SK-N-SH (cell line): ENCODE data around the gene HDAC4. TPM values are rescaled to one million over a fixed set of nuclear protein-coding genes. Genes with fewer than 3 reads are reported as not detected.

Experiments
- CTCF ChIA-PET: fragments of 300-600, 350-600 bp; formaldehyde crosslinking; extraction: SDS; loops from one replicate; lab custom pipeline; 2021; lab: Yijun Ruan, JAX
- POLR2A ChIA-PET: fragments of 350-600 bp; sonication (Branson Sonifier 250); formaldehyde crosslinking; extraction: SDS; loops from one replicate; lab custom pipeline; 2020; ENCODE audit warnings: antibody characterized with exemption, inconsistent platforms; lab: Yijun Ruan, JAX
- DNase-seq: peaks from one replicate; pipeline ENCODE4 v3.0.0; 2012
- H2AFZ ChIP-seq: fragments of 200-600 bp; sonication (generic); 2 replicates; pipeline ENCODE4 v1.8.1; 2016; ENCODE audit warnings: antibody characterized with exemption, mild to moderate bottlenecking, low read depth
- H3F3A ChIP-seq: fragments of 200-600 bp; sonication (generic); replicated peaks from 2 replicates; pipeline ENCODE3; 2016; ENCODE audit warnings: antibody characterized with exemption, mild to moderate bottlenecking; ENCODE audit not compliant: insufficient read depth
- H3K27ac ChIP-seq, 2 experiments: fragments of 200-500 bp in 1 of 2; fragments of 200-600 bp in 1 of 2; sonication (Bioruptor generic) in 1 of 2; sonication (generic), shearing (Covaris generic) in 1 of 2; 2 replicates each; pipeline versions ENCODE4 v1.5.1 to v1.6.1; 2014 to 2016; ENCODE audit warnings: low read depth in 2 of 2, inconsistent platforms in 1 of 2, low read length in 1 of 2, mild to moderate bottlenecking in 1 of 2, mixed read lengths in 1 of 2
- H3K27me3 ChIP-seq: fragments of 200-600 bp; sonication (generic), shearing (Covaris generic); 2 replicates; pipeline ENCODE4 v1.6.1; 2016; ENCODE audit warnings: mixed run types; ENCODE audit not compliant: insufficient read depth
- H3K36me3 ChIP-seq, 2 experiments: fragments of 200-500 bp in 1 of 2; fragments of 200-600 bp in 1 of 2; sonication (Bioruptor generic) in 1 of 2; sonication (generic) in 1 of 2; replicated peaks in 1 of 2; 2 replicates each; pipeline versions ENCODE3 to v1.5.1; 2014 to 2016; ENCODE audit warnings: low read length in 1 of 2, mild to moderate bottlenecking in 1 of 2; ENCODE audit not compliant: insufficient read depth in 2 of 2, control insufficient read depth in 1 of 2
- H3K4me1 ChIP-seq, 2 experiments: fragments of 200-500 bp in 1 of 2; fragments of 200-600 bp in 1 of 2; sonication (Bioruptor generic) in 1 of 2; sonication (generic), shearing (Covaris generic) in 1 of 2; 2 replicates each; pipeline versions ENCODE4 v1.5.1 to v1.6.1; 2014 to 2016; ENCODE audit warnings: low read depth in 1 of 2, low read length in 1 of 2, mixed run types in 1 of 2; ENCODE audit not compliant: insufficient read depth in 2 of 2, control insufficient read depth in 1 of 2
- H3K4me2 ChIP-seq: fragments of 200-600 bp; sonication (generic), shearing (Covaris generic); 2 replicates; pipeline ENCODE4 v1.6.1; 2017; ENCODE audit warnings: mixed run types
- H3K4me3 ChIP-seq, 2 experiments: fragments of 200-500 bp in 1 of 2; fragments of 200-600 bp in 1 of 2; sonication (Bioruptor generic) in 1 of 2; sonication (generic), shearing (Covaris generic) in 1 of 2; 2 replicates each; pipeline versions ENCODE4 v1.5.1 to v1.8.1; 2014 to 2016; ENCODE audit warnings: low read depth in 2 of 2, inconsistent platforms in 1 of 2, low read length in 1 of 2, mild to moderate bottlenecking in 1 of 2, mixed read lengths in 1 of 2, moderate library complexity in 1 of 2
- H3K79me2 ChIP-seq: fragments of 200-600 bp; sonication (generic); 2 replicates; pipeline ENCODE4 v1.8.1; 2017; ENCODE audit warnings: mild to moderate bottlenecking; ENCODE audit not compliant: insufficient read depth
- H3K9ac ChIP-seq: fragments of 200-600 bp; sonication (generic); 2 replicates; pipeline ENCODE4 v1.6.1; 2017; ENCODE audit warnings: mixed run types
- H3K9me2 ChIP-seq: fragments of 200-600 bp; sonication (generic); 2 replicates; pipeline ENCODE4 v1.6.1; 2017; ENCODE audit warnings: mixed run types
- H3K9me3 ChIP-seq: fragments of 200-600 bp; sonication (generic); 2 replicates; pipeline ENCODE4 v1.6.1; 2017; ENCODE audit warnings: mixed run types, mild to moderate bottlenecking, moderate library complexity
- H4K20me1 ChIP-seq: fragments of 200-600 bp; sonication (generic); 2 replicates; pipeline ENCODE4 v1.6.1; 2017; ENCODE audit warnings: mild to moderate bottlenecking, mixed run types; ENCODE audit not compliant: insufficient read depth
- CHD2 ChIP-seq: fragments of 150-350 bp; IDR thresholded peaks from 2 replicates; pipeline ENCODE4 v1.6.1; 2018; ENCODE audit warnings: low read length; ENCODE audit not compliant: partially characterized antibody
- EZH2phosphoT487 ChIP-seq: fragments of 200-600 bp; sonication (generic); IDR thresholded peaks from 2 replicates; pipeline ENCODE4 v1.6.1; 2017; ENCODE audit warnings: low read depth, mixed run types, mild to moderate bottlenecking, antibody characterized with exemption, moderate library complexity, borderline replicate concordance
- FOSL2 ChIP-seq: IDR thresholded peaks from 2 replicates; pipeline ENCODE4 v1.4.0; 2012; ENCODE audit warnings: low read depth, mild to moderate bottlenecking, moderate library complexity, borderline replicate concordance
- FOXJ3 ChIP-seq: sonication (generic); formaldehyde crosslinking; IDR thresholded peaks from 2 replicates; pipeline ENCODE4 v1.5.1; 2020; ENCODE audit warnings: mild to moderate bottlenecking, missing genetic modification reagents
- GATA2 ChIP-seq: sonication (generic); formaldehyde crosslinking; IDR thresholded peaks from 2 replicates; pipeline ENCODE4 v1.5.0; 2020; ENCODE audit warnings: mild to moderate bottlenecking, missing genetic modification reagents
- IRF3 ChIP-seq: fragments of 150-350 bp; IDR thresholded peaks from 2 replicates; pipeline ENCODE4 v1.6.1; 2016; ENCODE audit warnings: mild to moderate bottlenecking, low read depth, low read length
- JUND ChIP-seq: IDR thresholded peaks from 2 replicates; pipeline ENCODE4 v1.4.0; 2012
- MAX ChIP-seq: IDR thresholded peaks from 2 replicates; pipeline ENCODE4 v1.4.0; 2012; ENCODE audit warnings: low read depth
- NFIC ChIP-seq: IDR thresholded peaks from 2 replicates; pipeline ENCODE4 v1.4.0; 2012; ENCODE audit warnings: borderline replicate concordance
- NRF1 ChIP-seq: IDR thresholded peaks from 2 replicates; pipeline ENCODE4 v1.6.1; 2012; ENCODE audit warnings: low read depth, mild to moderate bottlenecking, low read length
- PBX3 ChIP-seq: IDR thresholded peaks from 2 replicates; pipeline ENCODE4; 2012
- RAD21 ChIP-seq: IDR thresholded peaks from 2 replicates; pipeline ENCODE4 v1.6.1; 2012; ENCODE audit warnings: mild to moderate bottlenecking, low read length
- RCOR1 ChIP-seq: fragments of 150-350 bp; IDR thresholded peaks from 2 replicates; pipeline ENCODE4 v1.6.1; 2017; ENCODE audit warnings: antibody characterized with exemption, low read length
- SIN3A ChIP-seq: IDR thresholded peaks from 2 replicates; pipeline ENCODE4 v1.6.1; 2012; ENCODE audit warnings: low read depth, mild to moderate bottlenecking, low read length, moderate library complexity, borderline replicate concordance
- TAF1 ChIP-seq: IDR thresholded peaks from 2 replicates; pipeline ENCODE4 v1.6.1; 2012; ENCODE audit warnings: low read depth, mild to moderate bottlenecking, low read length, moderate library complexity, borderline replicate concordance
- TCF12 ChIP-seq: IDR thresholded peaks from 2 replicates; pipeline ENCODE4 v1.4.0; 2012
- USF2 ChIP-seq: fragments of 150-350 bp; IDR thresholded peaks from 2 replicates; pipeline ENCODE4 v1.6.1; 2017; ENCODE audit warnings: antibody characterized with exemption, low read length, low read depth, borderline replicate concordance
- WGBS: methylation state at CpG from one replicate; pipeline ENCODE4 v1.1.6; 2017; ENCODE audit warnings: low lambda C conversion rate; 5-methylcytosine and 5-hydroxymethylcytosine counted together
- polyA plus RNA-seq, 3 experiments: library from polyadenylated mRNA; depleted of rRNA; stranded (reverse); fragments of >200 nt; gene quantifications; 2 replicates each; pipeline ENCODE4 v1.2.3, GENCODE V29; 2012
- TF ChIP-seq, protein P1 (sequence below): IDR thresholded peaks from 2 replicates; pipeline ENCODE4 v1.4.0; 2012; ENCODE audit warnings: low read depth, borderline replicate concordance
- TF ChIP-seq, protein P2 (sequence below): fragments of 200-600 bp; sonication (generic); IDR thresholded peaks from 2 replicates; pipeline ENCODE4 v1.6.1; 2017; ENCODE audit warnings: antibody characterized with exemption, mild to moderate bottlenecking, moderate library complexity

Gene HDAC4
- polyA plus RNA-seq, 1 of the 3 experiments (the other 2 are of a cell fraction), result 5.5 TPM

- H3K9me2 ChIP-seq, result no peaks in the 10 kb centered on the region
- H3K4me3 ChIP-seq, result no peak overlapping the region
- ChIA-PET POLR2A (no interaction called here), CTCF (interaction anchor here (1.0 to 2.5 kb wide), 3 partner anchors 15 to 831 kb away, joined by 3 to 6 read pairs (median 5); no protein-coding TSS in a partner anchor)
- no peak overlapping the region for H3K4me2 ChIP-seq
- TF ChIP-seq CHD2, result no peak
- TF ChIP-seq, protein P1, sequence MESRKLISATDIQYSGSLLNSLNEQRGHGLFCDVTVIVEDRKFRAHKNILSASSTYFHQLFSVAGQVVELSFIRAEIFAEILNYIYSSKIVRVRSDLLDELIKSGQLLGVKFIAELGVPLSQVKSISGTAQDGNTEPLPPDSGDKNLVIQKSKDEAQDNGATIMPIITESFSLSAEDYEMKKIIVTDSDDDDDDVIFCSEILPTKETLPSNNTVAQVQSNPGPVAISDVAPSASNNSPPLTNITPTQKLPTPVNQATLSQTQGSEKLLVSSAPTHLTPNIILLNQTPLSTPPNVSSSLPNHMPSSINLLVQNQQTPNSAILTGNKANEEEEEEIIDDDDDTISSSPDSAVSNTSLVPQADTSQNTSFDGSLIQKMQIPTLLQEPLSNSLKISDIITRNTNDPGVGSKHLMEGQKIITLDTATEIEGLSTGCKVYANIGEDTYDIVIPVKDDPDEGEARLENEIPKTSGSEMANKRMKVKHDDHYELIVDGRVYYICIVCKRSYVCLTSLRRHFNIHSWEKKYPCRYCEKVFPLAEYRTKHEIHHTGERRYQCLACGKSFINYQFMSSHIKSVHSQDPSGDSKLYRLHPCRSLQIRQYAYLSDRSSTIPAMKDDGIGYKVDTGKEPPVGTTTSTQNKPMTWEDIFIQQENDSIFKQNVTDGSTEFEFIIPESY, result no peak
- TF ChIP-seq IRF3, result no peak
- no peak for TF ChIP-seq TAF1
- TF ChIP-seq NRF1, result no peak
- no peak for TF ChIP-seq JUND
- no peak for TF ChIP-seq FOXJ3 (CRISPR knock-in tag)
- no peak for TF ChIP-seq PBX3
- TF ChIP-seq, protein P2, sequence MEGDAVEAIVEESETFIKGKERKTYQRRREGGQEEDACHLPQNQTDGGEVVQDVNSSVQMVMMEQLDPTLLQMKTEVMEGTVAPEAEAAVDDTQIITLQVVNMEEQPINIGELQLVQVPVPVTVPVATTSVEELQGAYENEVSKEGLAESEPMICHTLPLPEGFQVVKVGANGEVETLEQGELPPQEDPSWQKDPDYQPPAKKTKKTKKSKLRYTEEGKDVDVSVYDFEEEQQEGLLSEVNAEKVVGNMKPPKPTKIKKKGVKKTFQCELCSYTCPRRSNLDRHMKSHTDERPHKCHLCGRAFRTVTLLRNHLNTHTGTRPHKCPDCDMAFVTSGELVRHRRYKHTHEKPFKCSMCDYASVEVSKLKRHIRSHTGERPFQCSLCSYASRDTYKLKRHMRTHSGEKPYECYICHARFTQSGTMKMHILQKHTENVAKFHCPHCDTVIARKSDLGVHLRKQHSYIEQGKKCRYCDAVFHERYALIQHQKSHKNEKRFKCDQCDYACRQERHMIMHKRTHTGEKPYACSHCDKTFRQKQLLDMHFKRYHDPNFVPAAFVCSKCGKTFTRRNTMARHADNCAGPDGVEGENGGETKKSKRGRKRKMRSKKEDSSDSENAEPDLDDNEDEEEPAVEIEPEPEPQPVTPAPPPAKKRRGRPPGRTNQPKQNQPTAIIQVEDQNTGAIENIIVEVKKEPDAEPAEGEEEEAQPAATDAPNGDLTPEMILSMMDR, result no peak
- TF ChIP-seq FOSL2, result no peak
- TF ChIP-seq USF2, result no peak
- TF ChIP-seq GATA2 (CRISPR knock-in tag), result no peak
- no peak for TF ChIP-seq RAD21
- TF ChIP-seq EZH2phosphoT487, result no peak
- TF ChIP-seq MAX, result no peak
- no peak for TF ChIP-seq RCOR1
- TF ChIP-seq TCF12, result no peak
- no peak for TF ChIP-seq SIN3A
- TF ChIP-seq NFIC, result no peak
- no peaks in the 10 kb centered on the region for H3K9me3 ChIP-seq
- no peak overlapping the region for H2AFZ ChIP-seq
- no peak overlapping the region for H3K9ac ChIP-seq
- H4K20me1 ChIP-seq, result no peaks in the 10 kb centered on the region
- no peaks in the 10 kb centered on the region for H3K79me2 ChIP-seq
- no peak overlapping the region for H3K27ac ChIP-seq
- H3K27me3 ChIP-seq, result no peaks in the 10 kb centered on the region
- H3F3A ChIP-seq, result no peaks in the 10 kb centered on the region
- H3K4me1 ChIP-seq, result peaks cover 0 to 13% of the 10 kb centered on the region in 2 experiments; a peak in 1 of 4 replicates
- peaks cover 0 to 6% of the 10 kb centered on the region in 2 experiments for H3K36me3 ChIP-seq
- DNase-seq, result no peak
- WGBS, result 97% methylated on average over 32 of the region's 32 CpGs
Measured at GRCh38 chr2:239160226-239161143, 240.3 kb downstream of the HDAC4 start.
